Gastrocnemius medialis (tissue), 4 donors: Measurements from ENCODE around the gene LINGO4.

Experiments used
- CTCF ChIP-seq, 5 experiments: fragments of 450-650 bp in 3 of 5; fragments of 200-600 bp in 2 of 5; sonication (generic) in 2 of 5; IDR thresholded peaks in 4 of 5; conservative IDR thresholded peaks in 1 of 5; 1 replicate in 4 of 5; 2 replicates in 1 of 5; pipeline ENCODE4 v1.5.1; 2016 to 2019; ENCODE audit warnings: antibody characterized with exemption in 5 of 5, mild to moderate bottlenecking in 3 of 5, moderate library complexity in 3 of 5
- POLR2A ChIP-seq, 2 donors: fragments of 450-650 bp; IDR thresholded peaks; one replicate each; pipeline ENCODE4 v1.6.1; 2017; ENCODE audit warnings: antibody characterized with exemption in 2 of 2, mild to moderate bottlenecking in 2 of 2, moderate library complexity in 2 of 2

- TF ChIP-seq POLR2A (IDR thresholded peaks at IDR 0.05) (no peak), CTCF (IDR thresholded peaks at IDR 0.05 in 4 of 5, conservative IDR thresholded peaks at IDR 0.05 in 1 of 5) (no peak)
These were observed 17.5 kb downstream of the LINGO4 start for GRCh38 chr1:151787689-151788088.
